Ishikawa (cell line): ENCODE data around the gene EIF5.

Experiments
- CEBPB ChIP-seq: IDR thresholded peaks from 2 replicates; pipeline ENCODE4 v1.6.1; 2012
- CREB1 ChIP-seq: IDR thresholded peaks from 2 replicates; pipeline ENCODE4 v1.6.1; 2012; ENCODE audit warnings: low read depth
- EGR1 ChIP-seq: IDR thresholded peaks from 2 replicates; pipeline ENCODE4 v1.6.1; 2012
- EP300 ChIP-seq: IDR thresholded peaks from 2 replicates; pipeline ENCODE4 v1.6.1; 2012; ENCODE audit warnings: borderline replicate concordance
- FOXM1 ChIP-seq: IDR thresholded peaks from 2 replicates; pipeline ENCODE4 v1.6.1; 2012; ENCODE audit warnings: low read depth, borderline replicate concordance
- NFIC ChIP-seq: IDR thresholded peaks from 2 replicates; pipeline ENCODE4 v1.6.1; 2012
- RAD21 ChIP-seq: IDR thresholded peaks from 2 replicates; pipeline ENCODE4 v1.6.1; 2012; ENCODE audit warnings: low read depth
- TAF1 ChIP-seq: IDR thresholded peaks from 2 replicates; pipeline ENCODE4 v1.6.1; 2012; ENCODE audit warnings: low read depth, mild to moderate bottlenecking
- TCF12 ChIP-seq: IDR thresholded peaks from 2 replicates; pipeline ENCODE4 v1.6.1; 2012; ENCODE audit warnings: low read depth
- TEAD4 ChIP-seq: IDR thresholded peaks from 2 replicates; pipeline ENCODE4 v1.6.1; 2012
- YY1 ChIP-seq: IDR thresholded peaks from 2 replicates; pipeline ENCODE4 v1.6.1; 2012; ENCODE audit warnings: low read depth
- ZBTB7A ChIP-seq: IDR thresholded peaks from 2 replicates; pipeline ENCODE4 v1.6.1; 2012; ENCODE audit warnings: low read depth
- TF ChIP-seq, protein P1 (sequence below): IDR thresholded peaks from 2 replicates; pipeline ENCODE4 v1.6.1; 2012
- TF ChIP-seq, protein P2 (sequence below): IDR thresholded peaks from 2 replicates; pipeline ENCODE4 v1.6.1; 2012; ENCODE audit warnings: low read depth, mild to moderate bottlenecking
- TF ChIP-seq, protein P3 (sequence below): IDR thresholded peaks from 2 replicates; pipeline ENCODE4 v1.6.1; 2012

EIF5 gene

DNA sequence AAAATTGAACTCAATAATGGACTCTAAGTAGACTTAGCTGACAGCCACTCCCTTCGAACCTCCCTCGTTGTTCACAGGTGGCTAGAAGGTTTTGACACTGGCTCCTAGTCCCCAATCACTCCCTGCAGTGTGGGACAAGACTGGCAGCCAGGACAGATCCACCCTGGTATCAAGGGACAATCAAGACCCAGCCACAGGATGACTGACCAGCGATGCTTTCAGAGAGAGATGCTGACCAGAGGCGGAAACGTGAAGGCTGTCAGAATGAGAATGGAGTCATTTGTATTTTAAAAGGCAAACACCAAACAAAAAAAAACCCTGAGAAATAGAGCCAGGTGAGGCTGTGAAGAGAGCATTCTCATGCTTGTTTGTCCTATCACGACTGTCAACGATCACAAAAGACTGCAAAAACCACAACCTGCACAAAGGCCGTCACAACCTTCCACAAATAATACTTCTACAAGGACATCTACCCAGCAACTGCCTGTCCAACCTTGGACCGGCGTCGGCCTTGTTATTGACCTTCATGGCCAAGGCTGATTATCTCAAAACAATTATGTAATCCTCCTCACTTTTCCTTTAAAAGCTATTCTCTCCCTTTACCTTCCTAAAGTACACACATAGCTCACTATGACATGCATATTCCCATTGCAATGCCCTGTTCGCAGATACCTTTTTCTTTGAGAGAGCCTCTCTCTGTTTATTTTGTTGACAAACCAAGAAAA lies 13.2 kb downstream of the EIF5 start:
- TF ChIP-seq FOXM1 (no peak), TEAD4 (no peak), CREB1 (no peak), NFIC (no peak)
- TF ChIP-seq, protein P1, sequence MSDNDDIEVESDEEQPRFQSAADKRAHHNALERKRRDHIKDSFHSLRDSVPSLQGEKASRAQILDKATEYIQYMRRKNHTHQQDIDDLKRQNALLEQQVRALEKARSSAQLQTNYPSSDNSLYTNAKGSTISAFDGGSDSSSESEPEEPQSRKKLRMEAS: no peak
- TF ChIP-seq, protein P2, sequence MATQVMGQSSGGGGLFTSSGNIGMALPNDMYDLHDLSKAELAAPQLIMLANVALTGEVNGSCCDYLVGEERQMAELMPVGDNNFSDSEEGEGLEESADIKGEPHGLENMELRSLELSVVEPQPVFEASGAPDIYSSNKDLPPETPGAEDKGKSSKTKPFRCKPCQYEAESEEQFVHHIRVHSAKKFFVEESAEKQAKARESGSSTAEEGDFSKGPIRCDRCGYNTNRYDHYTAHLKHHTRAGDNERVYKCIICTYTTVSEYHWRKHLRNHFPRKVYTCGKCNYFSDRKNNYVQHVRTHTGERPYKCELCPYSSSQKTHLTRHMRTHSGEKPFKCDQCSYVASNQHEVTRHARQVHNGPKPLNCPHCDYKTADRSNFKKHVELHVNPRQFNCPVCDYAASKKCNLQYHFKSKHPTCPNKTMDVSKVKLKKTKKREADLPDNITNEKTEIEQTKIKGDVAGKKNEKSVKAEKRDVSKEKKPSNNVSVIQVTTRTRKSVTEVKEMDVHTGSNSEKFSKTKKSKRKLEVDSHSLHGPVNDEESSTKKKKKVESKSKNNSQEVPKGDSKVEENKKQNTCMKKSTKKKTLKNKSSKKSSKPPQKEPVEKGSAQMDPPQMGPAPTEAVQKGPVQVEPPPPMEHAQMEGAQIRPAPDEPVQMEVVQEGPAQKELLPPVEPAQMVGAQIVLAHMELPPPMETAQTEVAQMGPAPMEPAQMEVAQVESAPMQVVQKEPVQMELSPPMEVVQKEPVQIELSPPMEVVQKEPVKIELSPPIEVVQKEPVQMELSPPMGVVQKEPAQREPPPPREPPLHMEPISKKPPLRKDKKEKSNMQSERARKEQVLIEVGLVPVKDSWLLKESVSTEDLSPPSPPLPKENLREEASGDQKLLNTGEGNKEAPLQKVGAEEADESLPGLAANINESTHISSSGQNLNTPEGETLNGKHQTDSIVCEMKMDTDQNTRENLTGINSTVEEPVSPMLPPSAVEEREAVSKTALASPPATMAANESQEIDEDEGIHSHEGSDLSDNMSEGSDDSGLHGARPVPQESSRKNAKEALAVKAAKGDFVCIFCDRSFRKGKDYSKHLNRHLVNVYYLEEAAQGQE: no peak
- TF ChIP-seq, protein P3, sequence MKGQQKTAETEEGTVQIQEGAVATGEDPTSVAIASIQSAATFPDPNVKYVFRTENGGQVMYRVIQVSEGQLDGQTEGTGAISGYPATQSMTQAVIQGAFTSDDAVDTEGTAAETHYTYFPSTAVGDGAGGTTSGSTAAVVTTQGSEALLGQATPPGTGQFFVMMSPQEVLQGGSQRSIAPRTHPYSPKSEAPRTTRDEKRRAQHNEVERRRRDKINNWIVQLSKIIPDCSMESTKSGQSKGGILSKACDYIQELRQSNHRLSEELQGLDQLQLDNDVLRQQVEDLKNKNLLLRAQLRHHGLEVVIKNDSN: no peak

DNA sequence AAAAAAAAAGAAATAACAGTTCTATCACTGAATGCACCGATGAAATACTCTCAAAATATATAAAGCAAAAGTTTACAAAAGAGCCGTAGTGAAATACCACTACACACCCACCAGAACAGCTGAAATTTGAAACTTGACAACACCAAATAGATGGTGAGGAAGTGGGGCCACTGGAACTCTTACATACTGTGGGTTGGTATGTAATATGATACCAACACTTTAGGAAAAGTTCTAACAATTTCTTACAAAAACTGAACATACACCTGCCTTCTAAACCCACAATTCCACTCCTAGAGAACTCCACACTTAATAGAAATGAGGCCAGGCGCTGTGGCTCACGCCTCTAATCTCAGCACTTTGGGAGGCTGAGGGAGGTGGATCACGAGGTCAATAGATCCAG lies 14.1 kb downstream of the EIF5 start:
- TF ChIP-seq ZBTB7A (no peak), TCF12 (peak; percentile 47), TEAD4 (peak; percentile 42; the same call in 1 of the 2 replicates), EP300 (0 out of 2 replicates have a peak, but pooled peaks have one; percentile 31)
- TF ChIP-seq, protein P3: no peak
- TF ChIP-seq, protein P1: peak; percentile 33; the same call in 1 of the 2 replicates

DNA sequence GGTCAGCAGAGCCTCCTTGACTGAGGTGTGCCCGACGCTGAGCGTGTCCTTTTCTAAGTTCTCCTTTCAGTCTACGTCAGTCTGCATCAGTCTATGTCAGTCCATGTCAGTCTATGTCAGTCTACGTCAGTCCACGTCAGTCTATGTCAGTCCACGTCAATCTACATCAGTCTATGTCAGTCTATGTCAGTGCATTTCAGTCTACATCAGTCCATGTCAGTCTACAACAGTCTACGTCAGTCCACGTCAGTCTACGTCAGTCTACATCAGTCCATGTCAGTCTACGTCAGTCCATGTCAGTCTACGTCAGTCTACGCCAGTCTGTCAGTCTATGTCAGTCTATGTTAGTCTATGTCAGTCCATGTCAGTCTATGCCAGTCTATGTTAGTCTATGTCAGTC lies 15.9 kb downstream of the EIF5 start:
- TF ChIP-seq RAD21 (no peak), CREB1 (no peak), YY1 (no peak), TAF1 (no peak), NFIC (no peak), CEBPB (no peak), EP300 (no peak), ZBTB7A (no peak), TEAD4 (no peak), TCF12 (no peak), FOXM1 (no peak), EGR1 (no peak)
- TF ChIP-seq, protein P3: no peak
- TF ChIP-seq, protein P2: no peak
- TF ChIP-seq, protein P1: no peak

DNA sequence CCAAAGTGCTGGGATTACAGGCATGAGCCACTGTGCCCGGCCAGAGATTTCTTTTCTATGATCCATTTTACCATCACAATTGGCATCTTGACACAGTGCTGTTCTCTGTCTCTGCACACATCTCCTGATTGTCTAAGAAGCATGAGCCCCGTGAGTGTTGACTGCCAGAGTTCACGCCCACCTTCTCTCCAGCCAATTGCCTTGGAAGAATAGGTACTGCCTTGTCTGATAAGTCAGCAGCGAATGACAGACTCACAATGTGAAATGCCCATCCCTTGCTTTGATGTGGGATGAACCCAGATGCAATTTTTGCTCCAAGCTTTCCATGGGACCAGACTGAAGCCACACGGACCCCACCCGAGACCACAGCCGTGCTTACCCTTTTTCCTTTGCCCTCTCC lies 19.3 kb downstream of the EIF5 start:
- TF ChIP-seq TAF1 (no peak), ZBTB7A (no peak)

DNA sequence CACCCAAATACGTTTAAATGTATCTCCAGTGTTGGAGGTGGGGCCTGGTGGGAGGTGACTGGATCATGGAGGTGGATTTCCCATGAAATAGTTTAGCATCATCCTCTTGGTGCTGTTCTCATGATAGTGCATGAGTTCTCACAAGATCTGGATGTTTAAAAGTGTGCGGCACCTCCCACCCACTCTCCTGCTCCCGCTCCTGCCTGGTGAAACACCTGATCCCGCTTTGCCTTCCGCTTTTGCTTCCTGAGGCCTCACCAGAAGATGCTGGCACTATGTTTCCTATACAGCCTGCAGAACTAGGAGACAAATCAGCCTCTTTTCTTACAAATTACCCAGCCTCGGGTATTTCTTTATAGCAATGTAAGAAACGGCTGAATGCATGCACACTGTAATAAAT lies 20.1 kb downstream of the EIF5 start:
- TF ChIP-seq NFIC (no peak), TCF12 (no peak), RAD21 (no peak), YY1 (no peak), FOXM1 (no peak), ZBTB7A (no peak), TAF1 (no peak)

DNA sequence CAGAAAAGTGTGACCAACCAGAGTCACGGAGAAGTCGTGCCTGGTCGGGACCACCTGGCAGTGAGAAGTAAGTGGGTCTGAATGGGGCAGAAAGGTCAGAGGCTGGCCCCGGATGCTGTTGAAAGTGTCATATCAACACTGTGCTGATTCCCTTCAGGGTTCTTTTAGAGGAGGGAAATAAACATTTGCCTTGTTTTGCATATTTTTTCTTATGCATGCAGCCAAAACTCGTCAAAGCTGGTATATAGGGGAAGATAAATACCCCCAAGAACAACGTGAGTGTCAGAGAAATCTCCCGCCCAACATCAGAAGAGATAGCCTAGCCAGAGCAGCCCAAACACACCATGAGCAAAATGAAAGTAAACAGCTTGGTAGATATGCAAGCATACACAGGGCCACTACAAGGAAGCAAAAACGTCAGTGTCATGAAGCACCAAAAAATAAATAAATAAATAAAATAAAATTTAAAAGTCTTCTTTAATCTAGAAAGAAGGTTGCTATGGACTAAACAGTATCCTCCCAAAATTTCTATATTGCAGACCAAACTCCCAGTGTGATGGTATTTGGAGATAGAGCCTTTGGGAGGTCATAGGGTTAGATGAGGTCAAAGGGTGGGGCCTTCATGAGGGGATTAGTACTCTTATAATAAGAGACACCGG lies 22.1 kb downstream of the EIF5 start:
- TF ChIP-seq, protein P3: no peak
- TF ChIP-seq RAD21: no peak
- no peak for TF ChIP-seq CEBPB
